Mammary epithelial cell (primary cell): ENCODE measurements around the gene CFAP141.

Experiments used
- EZH2 ChIP-seq: IDR thresholded peaks from 2 replicates; pipeline ENCODE4 v1.6.1; 2012; ENCODE audit warnings: low read length, inconsistent platforms, borderline replicate concordance
- TF ChIP-seq, protein P1 (sequence below), 2 donors: IDR thresholded peaks in 1 of 2; conservative IDR thresholded peaks in 1 of 2; 2 replicates each; pipeline ENCODE4 v1.5.1; 2011 to 2012; ENCODE audit warnings: inconsistent platforms in 2 of 2, low read length in 2 of 2, mild to moderate bottlenecking in 2 of 2, control low read depth in 1 of 2, low read depth in 1 of 2; ENCODE audit not compliant: insufficient read depth in 1 of 2; ENCODE audit errors: extremely low read depth in 1 of 2

GRCh38 chr1:154190550-154190949 is 15.6 kb downstream of the CFAP141 start:
- TF ChIP-seq, protein P1, sequence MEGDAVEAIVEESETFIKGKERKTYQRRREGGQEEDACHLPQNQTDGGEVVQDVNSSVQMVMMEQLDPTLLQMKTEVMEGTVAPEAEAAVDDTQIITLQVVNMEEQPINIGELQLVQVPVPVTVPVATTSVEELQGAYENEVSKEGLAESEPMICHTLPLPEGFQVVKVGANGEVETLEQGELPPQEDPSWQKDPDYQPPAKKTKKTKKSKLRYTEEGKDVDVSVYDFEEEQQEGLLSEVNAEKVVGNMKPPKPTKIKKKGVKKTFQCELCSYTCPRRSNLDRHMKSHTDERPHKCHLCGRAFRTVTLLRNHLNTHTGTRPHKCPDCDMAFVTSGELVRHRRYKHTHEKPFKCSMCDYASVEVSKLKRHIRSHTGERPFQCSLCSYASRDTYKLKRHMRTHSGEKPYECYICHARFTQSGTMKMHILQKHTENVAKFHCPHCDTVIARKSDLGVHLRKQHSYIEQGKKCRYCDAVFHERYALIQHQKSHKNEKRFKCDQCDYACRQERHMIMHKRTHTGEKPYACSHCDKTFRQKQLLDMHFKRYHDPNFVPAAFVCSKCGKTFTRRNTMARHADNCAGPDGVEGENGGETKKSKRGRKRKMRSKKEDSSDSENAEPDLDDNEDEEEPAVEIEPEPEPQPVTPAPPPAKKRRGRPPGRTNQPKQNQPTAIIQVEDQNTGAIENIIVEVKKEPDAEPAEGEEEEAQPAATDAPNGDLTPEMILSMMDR (conservative IDR thresholded peaks at IDR 0.05 in 1 of 2, IDR thresholded peaks at IDR 0.05 in 1 of 2; ENCODE audit: extremely low read depth in 1 of 2, insufficient read depth in 1 of 2, low read depth in 1 of 2, low read length in 2 of 2): no peak
- TF ChIP-seq EZH2: no peak
